ENCODE measurements around the gene C3orf18.

DNA sequence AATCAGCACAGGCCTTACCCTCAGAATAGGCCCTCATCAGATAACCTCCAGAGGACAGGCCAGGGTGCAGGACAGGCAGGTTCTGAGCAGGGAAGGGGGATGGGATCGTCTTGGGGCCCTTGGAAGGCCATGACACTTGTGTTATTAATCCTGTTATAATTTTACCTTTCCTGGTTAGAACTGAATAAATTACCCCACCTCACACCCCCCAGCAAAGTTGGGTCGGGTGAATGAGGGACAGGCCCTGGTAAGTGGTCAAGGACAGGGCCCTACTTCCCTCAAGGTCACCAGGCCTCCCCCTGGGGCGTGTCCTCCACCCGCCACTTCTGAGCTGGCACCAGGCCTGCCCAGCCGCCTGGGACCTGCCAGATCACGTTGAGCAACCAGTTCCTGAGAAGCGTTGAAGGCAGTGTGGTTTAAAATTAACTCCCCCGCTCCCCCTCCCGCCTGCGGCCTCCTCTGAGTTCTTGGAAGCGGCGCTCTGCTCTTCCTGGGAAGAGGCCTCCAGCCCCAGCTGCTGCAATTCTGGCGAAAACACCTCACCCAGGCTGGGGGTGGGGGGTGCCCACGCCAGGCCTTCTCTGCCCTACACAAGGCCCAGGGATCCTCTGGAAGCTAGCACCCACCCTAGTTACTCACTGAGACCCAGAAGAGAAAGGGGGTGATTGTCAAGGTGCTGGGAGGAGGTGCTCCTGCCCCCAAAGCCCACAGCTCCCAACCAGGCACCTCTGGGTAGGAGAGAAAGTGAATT is 33.5 kb upstream of the C3orf18 start:
- no peak for TF ChIP-seq SUZ12 (IDR thresholded peaks at IDR 0.05; ENCODE audit: extremely low read depth, insufficient read depth, insufficient read length)
- TF ChIP-seq YY1 (IDR thresholded peaks at IDR 0.05; ENCODE audit: insufficient read depth, insufficient read length) = no peak
- no peak for TF ChIP-seq ZNF274 (IDR thresholded peaks at IDR 0.05; ENCODE audit: low read depth, low read length)

Data from NT2/D1 (cell line).